Spinal cord (tissue), 10 donors: ENCODE measurements around the gene TMEM200A. TPM values are rescaled to one million over a fixed set of nuclear protein-coding genes. Genes with fewer than 3 reads are reported as not detected.

ENCODE experiments used
- DNase-seq, 6 donors: peaks; one replicate each; pipeline versions ENCODE4 v3.0.0 to v3.0.0-alpha.2; 2013 to 2015; ENCODE audit warnings: low spot score in 6 of 6, low read depth in 4 of 6
- H3K27ac ChIP-seq: one replicate; pipeline ENCODE4 v1.5.1; 2013; ENCODE audit warnings: low read depth, low read length, control low read depth
- H3K27me3 ChIP-seq: one replicate; pipeline ENCODE4 v1.6.1; 2013; ENCODE audit warnings: low read length; ENCODE audit not compliant: control insufficient read depth, insufficient read depth
- H3K36me3 ChIP-seq: one replicate; pipeline ENCODE4 v1.6.1; 2013; ENCODE audit warnings: low read length; ENCODE audit not compliant: control insufficient read depth, insufficient read depth
- H3K4me1 ChIP-seq: one replicate; pipeline ENCODE4 v1.6.1; 2013; ENCODE audit warnings: low read length; ENCODE audit not compliant: control insufficient read depth, insufficient read depth
- H3K4me3 ChIP-seq: one replicate; pipeline ENCODE4 v1.5.1; 2013; ENCODE audit warnings: low read depth, low read length, control low read depth
- H3K9me3 ChIP-seq: one replicate; pipeline ENCODE4 v1.6.1; 2013; ENCODE audit warnings: low read length; ENCODE audit not compliant: control insufficient read depth, insufficient read depth
- WGBS: methylation state at CpG from one replicate; pipeline ENCODE4 v1.1.5; 2013; ENCODE audit warnings: missing lambda C conversion rate; ENCODE audit not compliant: insufficient coverage; 5-methylcytosine and 5-hydroxymethylcytosine counted together
- polyA plus RNA-seq, 2 donors: library from polyadenylated mRNA; unstranded; fragments of 120-200 nt; gene quantifications; one replicate each; pipeline ENCODE4 v1.2.1, GENCODE V29; 2013; ENCODE audit not compliant: insufficient read length in 2 of 2
- total RNA-seq, 2 donors: library from RNA; depleted of rRNA in 1 of 2; stranded (reverse); fragments of 120-200 nt in 1 of 2; fragments of >200 nt in 1 of 2; gene quantifications; one replicate each; pipeline versions ENCODE4 v1.2.3 to v1.2.4, GENCODE V29; 2013 to 2014
- donor health status: healthy.

Gene TMEM200A
- total and polyA plus RNA-seq, 4 donors: 8.8 to 13.6 (median 10.6) TPM

- WGBS: 73% methylated on average over 4 of the region's 9 CpGs
- Histone ChIP-seq H3K27me3 (no peaks in the 10 kb centered on the region), H3K9me3 (no peaks in the 10 kb centered on the region), H3K36me3 (no peaks in the 10 kb centered on the region), H3K4me1 (no peaks in the 10 kb centered on the region), H3K27ac (no peak overlapping the region), H3K4me3 (no peak overlapping the region)
- peak in 1 of 6 donors; percentile 62 for DNase-seq
These were observed 100.4 kb downstream of the TMEM200A start for GRCh38 chr6:130466052-130466747.

DNA sequence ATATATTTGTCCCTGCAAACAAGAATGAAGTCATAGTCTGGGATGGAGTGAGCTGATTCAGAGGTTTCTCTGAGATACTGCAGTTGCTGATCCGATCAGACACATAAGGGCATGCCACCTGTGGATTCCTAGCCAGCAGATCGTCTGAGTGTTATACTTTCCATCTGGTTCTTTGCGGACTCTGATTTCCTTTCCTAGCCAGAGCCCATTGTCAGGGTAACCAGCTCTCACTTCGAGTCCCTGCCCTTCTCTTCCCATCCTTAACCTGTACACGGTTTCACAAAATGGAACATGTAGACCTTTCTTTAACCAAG, 100.9 kb downstream of the TMEM200A start:
- DNase-seq: peak in 1 of 6 donors; percentile 23
- Histone ChIP-seq H3K9me3 (no peaks in the 10 kb centered on the region), H3K4me1 (no peaks in the 10 kb centered on the region), H3K27ac (no peak overlapping the region), H3K4me3 (no peak overlapping the region), H3K27me3 (no peaks in the 10 kb centered on the region), H3K36me3 (no peaks in the 10 kb centered on the region)
- WGBS: 42% methylated on average over 4 of the region's 5 CpGs

- no peak for DNase-seq
- H3K27ac ChIP-seq: no peak overlapping the region
These were observed 101.6 kb downstream of the TMEM200A start for GRCh38 chr6:130467146-130468050.

DNA sequence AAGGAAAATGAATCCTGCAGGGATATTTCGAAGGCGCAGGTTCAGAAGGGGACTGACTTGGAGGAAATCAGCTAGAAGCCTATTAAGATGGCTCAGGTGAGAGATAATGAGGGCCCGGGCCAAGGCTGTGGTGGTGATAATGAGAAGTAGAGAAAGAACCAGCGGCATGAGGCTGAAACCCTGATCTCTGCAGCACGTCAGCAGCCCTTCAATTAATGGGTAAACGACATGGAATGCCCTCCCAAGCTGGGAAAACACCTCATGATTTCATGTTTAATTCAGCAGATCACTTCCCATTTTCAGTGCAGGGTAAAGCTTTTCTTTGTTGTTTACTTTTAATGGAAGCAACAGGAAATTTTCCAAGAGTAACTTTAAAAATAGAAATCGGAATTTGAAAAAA, 104.9 kb downstream of the TMEM200A start:
- H3K27me3 ChIP-seq: no peaks in the 10 kb centered on the region
- WGBS: 98% methylated on average over 4 of the region's 7 CpGs
- no peak for DNase-seq

More at GRCh38 chr6:130467146-130468050, 101.6 kb downstream of the TMEM200A start:
- Histone ChIP-seq H3K4me1 (no peaks in the 10 kb centered on the region), H3K27me3 (no peaks in the 10 kb centered on the region), H3K4me3 (no peak overlapping the region), H3K9me3 (no peaks in the 10 kb centered on the region), H3K36me3 (no peaks in the 10 kb centered on the region)
- no CpG with 5 or more reads among the region's 1 CpG for WGBS

GRCh38 chr6:130473886-130474285, 108.1 kb downstream of the TMEM200A start:
- H3K27me3 ChIP-seq: no peaks in the 10 kb centered on the region
- no peaks in the 10 kb centered on the region for H3K36me3 ChIP-seq
- H3K4me1 ChIP-seq: no peaks in the 10 kb centered on the region
- no peak overlapping the region for H3K27ac ChIP-seq
- H3K9me3 ChIP-seq: no peaks in the 10 kb centered on the region
- DNase-seq: no peak
- H3K4me3 ChIP-seq: no peak overlapping the region
- WGBS: 88% methylated on average over 2 of the region's 5 CpGs

More for the DNA sequence above, 104.9 kb downstream of the TMEM200A start:
- H3K36me3 ChIP-seq: no peaks in the 10 kb centered on the region
- no peak overlapping the region for H3K27ac ChIP-seq
- no peaks in the 10 kb centered on the region for H3K4me1 ChIP-seq
- no peak overlapping the region for H3K4me3 ChIP-seq
- no peaks in the 10 kb centered on the region for H3K9me3 ChIP-seq

DNA sequence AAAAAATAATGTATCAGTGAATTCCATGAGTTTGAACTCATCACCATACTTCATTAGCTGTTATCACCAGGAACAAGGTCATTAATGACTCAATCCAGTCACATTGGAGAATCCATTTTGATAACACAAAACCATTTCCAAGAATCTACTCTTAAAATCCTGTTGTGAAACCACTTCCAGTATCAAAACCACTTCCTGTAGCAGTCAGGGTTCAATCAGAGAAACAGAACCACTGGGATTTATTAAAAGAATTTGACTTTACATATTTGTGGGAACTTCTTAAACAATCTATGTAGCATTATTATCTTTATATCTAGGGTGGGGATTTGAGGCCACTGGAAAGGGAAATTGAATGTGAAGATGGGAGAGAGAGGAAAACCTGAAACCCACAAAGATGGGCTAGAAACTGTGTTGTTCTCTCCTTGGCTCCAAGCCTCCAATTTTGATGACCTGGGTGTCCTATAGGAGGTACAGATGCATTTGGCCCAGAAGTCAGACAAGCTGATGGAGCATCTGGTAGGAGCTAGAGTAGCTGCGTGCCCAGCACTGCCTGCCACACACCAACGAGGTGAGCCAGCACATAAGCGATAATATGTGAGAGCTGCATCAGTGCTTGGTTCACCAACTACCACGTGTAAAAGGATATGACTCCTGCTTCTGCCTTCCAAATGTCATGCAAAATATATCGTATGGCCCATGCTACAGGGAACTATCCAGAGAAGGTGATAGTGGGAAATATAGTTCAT, 117.0 kb downstream of the TMEM200A start:
- no peaks in the 10 kb centered on the region for H3K4me1 ChIP-seq
- no peak overlapping the region for H3K27ac ChIP-seq
- H3K9me3 ChIP-seq: no peaks in the 10 kb centered on the region
- H3K4me3 ChIP-seq: no peak overlapping the region
- no peak for DNase-seq
- no peaks in the 10 kb centered on the region for H3K27me3 ChIP-seq
- 100% methylated on average over 3 of the region's 5 CpGs for WGBS
- H3K36me3 ChIP-seq: no peaks in the 10 kb centered on the region

GRCh38 chr6:130485870-130486269, 120.1 kb downstream of the TMEM200A start:
- Histone ChIP-seq H3K4me3 (no peak overlapping the region), H3K9me3 (no peaks in the 10 kb centered on the region), H3K4me1 (no peaks in the 10 kb centered on the region), H3K36me3 (no peaks in the 10 kb centered on the region), H3K27ac (no peak overlapping the region), H3K27me3 (no peaks in the 10 kb centered on the region)
- WGBS: no CpG with 5 or more reads among the region's 3 CpGs
- DNase-seq: no peak

- Histone ChIP-seq H3K4me1 (no peaks in the 10 kb centered on the region), H3K9me3 (no peaks in the 10 kb centered on the region), H3K27ac (no peak overlapping the region), H3K4me3 (no peak overlapping the region), H3K36me3 (no peaks in the 10 kb centered on the region), H3K27me3 (no peaks in the 10 kb centered on the region)
- WGBS: 92% methylated on average over 6 of the region's 7 CpGs
- DNase-seq: no peak
These were observed 120.6 kb downstream of the TMEM200A start for GRCh38 chr6:130486417-130486816.

DNA sequence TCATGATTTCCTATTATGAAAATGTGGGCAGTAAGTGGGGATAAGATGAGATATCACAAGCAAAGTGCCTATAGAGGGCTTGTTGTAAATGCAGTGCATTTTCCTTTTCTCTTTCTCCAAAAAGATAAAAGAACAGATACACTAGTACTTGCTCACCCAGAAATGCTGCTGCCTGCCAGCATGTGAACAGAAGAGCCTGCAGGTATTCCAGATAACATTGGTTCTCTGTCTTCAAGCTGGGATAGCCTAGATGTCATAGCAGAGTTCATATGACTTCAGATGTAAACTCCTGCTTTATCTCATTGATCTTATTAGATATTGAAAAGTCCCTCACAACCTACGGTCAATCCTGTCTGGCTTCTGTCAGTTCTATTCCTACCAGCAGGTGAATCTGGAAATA, 123.7 kb downstream of the TMEM200A start:
- no peak overlapping the region for H3K27ac ChIP-seq
- WGBS: 100% methylated on average over 1 of the region's 1 CpG
- H3K9me3 ChIP-seq: no peaks in the 10 kb centered on the region
- H3K27me3 ChIP-seq: no peaks in the 10 kb centered on the region
- no peak for DNase-seq
- H3K36me3 ChIP-seq: no peaks in the 10 kb centered on the region
- no peaks in the 10 kb centered on the region for H3K4me1 ChIP-seq
- H3K4me3 ChIP-seq: no peak overlapping the region
